ES-I3 (cell line): ENCODE results near the gene ABCC1.
"Not testable (repeated sequence)": the region's sequence is repeated elsewhere in the genome, so short reads cannot be mapped to it uniquely, and the experiment has no call there.

Source experiments
- H3K36me3 ChIP-seq: 2 replicates; pipeline ENCODE4 v1.6.1; 2013; ENCODE audit warnings: mild to moderate bottlenecking, low read length, control low read depth, moderate library complexity; ENCODE audit not compliant: insufficient read depth
- H3K4me1 ChIP-seq: 2 replicates; pipeline ENCODE4 v1.6.1; 2013; ENCODE audit warnings: mild to moderate bottlenecking, control low read depth, low read length; ENCODE audit not compliant: insufficient read depth
- H3K9ac ChIP-seq: 2 replicates; pipeline ENCODE4 v1.6.1; 2013; ENCODE audit warnings: low read depth, mild to moderate bottlenecking, low read length, moderate library complexity
- H3K9me3 ChIP-seq: 2 replicates; pipeline ENCODE4 v1.6.1; 2013; ENCODE audit warnings: mild to moderate bottlenecking, low read length, moderate library complexity; ENCODE audit not compliant: control insufficient read depth, insufficient read depth

The ABCC1 gene

DNA sequence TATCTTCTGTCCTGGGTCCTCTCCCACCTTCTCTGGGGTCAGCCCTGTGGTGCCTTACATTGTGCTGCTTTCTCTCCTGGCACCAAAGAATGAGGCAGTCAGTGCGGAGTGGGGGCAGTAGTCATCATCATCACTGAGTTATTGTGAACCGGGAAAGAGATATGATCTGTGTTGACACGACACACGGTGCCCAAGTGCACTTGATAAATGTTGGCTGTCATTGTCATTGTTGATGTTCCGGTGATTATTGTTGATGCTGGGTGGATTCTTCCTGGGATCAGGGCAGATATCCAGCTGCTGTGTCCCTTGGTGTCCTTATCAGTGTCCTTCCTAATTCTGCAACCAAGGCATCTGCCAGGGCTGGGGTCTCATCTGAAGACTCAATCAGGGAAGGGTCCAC lies 152.2 kb downstream of the ABCC1 start:
- H3K4me1 ChIP-seq, result no peaks in the 10 kb centered on the region
- H3K9me3 ChIP-seq, result no peaks in the 10 kb centered on the region
- H3K9ac ChIP-seq, result no peak overlapping the region
- peaks cover 16% of the 10 kb centered on the region for H3K36me3 ChIP-seq

DNA sequence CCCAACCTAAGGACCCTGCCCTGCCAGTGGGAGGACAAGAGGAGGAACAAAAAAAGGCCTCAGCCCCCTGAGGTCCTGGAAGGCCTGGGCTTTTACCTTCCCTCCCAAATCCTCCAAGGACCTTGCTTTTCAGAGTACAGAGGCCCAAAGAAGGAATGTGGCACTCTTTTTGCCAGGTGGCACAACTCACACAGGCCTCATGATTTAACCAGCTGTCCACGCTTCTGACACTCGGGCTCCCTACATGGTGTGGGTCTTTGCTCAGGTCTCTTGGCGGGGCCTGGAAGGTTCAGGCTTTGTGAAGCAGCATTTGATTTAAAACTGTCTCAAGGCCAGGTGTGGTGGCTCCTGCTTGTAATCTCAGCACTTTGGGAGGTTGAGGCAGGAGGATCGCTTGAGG lies 153.3 kb downstream of the ABCC1 start:
- Histone ChIP-seq H3K9me3 (no peaks in the 10 kb centered on the region), H3K36me3 (peaks cover 9% of the 10 kb centered on the region; the same call in 1 of the 2 replicates), H3K4me1 (no peaks in the 10 kb centered on the region), H3K9ac (no peak overlapping the region)

DNA sequence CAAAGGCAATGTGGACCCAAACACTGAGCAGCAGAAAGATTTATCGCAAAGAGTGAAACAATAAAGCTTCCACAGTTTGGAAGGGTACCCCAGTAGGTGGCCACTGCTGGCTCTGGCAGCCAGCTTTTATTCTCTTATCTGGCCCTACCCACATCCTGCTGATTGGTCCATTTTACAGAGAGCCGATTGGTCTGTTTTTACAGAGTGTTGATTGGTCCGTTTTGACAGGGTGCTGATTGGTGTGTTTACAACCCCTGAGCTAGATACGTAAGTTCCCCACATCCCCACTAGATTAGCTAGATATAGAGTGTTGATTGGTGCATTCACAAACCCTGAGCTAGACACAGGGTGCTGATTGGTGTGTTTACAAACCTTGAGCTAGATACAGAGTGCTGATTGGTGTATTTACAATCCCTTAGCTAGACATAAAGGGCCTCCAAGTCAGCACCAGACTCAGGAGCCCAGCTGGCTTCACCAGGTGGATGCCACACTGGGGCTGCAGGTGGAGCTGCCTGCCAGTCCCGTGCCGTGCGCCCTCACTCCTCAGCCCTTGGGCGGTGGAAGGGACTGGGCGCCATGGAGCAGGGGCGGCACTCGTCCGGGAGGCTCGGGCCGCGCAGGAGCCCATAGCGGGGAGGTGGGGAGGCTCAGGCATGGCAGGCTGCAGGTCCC lies 154.9 kb downstream of the ABCC1 start:
- not testable (repeated sequence) for H3K9ac ChIP-seq, H3K36me3 ChIP-seq, H3K4me1 ChIP-seq

DNA sequence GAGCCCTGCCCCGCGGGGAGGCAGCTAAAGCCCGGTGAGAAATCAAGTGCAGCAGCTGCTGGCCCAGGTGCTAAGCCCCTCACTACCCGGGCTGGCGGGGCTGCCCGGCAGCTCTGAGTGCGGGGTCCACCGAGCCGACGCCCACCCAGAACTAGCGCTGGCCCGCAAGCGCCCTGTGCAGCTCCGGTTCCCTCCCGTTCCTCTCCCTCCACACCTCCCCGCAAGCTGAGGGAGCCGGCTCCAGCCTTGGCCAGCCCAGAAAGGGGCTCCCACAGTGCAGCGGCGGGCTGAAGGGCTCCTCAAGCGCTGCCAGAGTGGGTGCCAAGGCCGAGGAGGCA lies 155.4 kb downstream of the ABCC1 start:
- not testable (repeated sequence) for H3K4me1 ChIP-seq, H3K9ac ChIP-seq, H3K36me3 ChIP-seq, H3K9me3 ChIP-seq

More for the DNA sequence above, 154.9 kb downstream of the ABCC1 start:
- not testable (repeated sequence) for H3K9me3 ChIP-seq

DNA sequence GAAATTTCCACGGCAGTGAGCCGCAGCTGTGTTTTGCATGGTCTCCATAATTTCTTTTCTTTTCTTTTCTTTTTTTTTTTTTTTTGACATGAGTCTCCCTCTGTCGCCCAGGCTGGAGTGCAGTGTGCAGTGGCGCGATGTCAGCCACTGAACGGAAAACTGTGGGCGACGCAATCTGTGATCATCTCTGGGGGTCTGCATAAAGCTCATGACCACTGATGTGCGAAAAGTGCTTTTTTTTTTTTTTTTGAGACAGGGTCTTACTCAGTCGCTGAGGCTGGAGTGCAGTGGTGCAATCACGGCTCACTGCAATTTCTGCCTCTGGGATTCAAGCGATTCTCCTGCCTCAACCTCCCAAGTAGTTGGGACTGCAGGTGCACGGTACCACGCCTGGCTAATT lies 156.2 kb downstream of the ABCC1 start:
- Histone ChIP-seq H3K4me1 (peaks cover 3% of the 10 kb centered on the region; the same call in 1 of the 2 replicates), H3K36me3 (peaks cover 9% of the 10 kb centered on the region; the same call in 1 of the 2 replicates), H3K9me3 (no peaks in the 10 kb centered on the region), H3K9ac (no peak overlapping the region)

DNA sequence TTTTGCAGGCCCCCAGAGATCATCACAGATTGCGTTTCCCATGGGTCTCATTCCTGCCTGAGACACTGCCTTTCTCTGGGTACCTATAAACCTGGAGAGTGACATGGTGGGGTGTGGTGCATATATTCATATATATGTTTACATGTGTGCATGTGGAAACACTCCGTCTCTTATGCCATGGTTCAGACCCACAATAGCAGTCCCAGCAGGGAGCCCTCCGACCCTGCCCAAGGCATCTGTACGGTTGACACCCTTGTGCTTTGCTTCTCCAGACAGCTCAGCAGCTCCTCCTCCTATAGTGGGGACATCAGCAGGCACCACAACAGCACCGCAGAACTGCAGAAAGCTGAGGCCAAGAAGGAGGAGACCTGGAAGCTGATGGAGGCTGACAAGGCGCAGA lies 157.1 kb downstream of the ABCC1 start:
- Histone ChIP-seq H3K9ac (no peak overlapping the region), H3K36me3 (peaks cover 12% of the 10 kb centered on the region), H3K4me1 (peaks cover 3% of the 10 kb centered on the region; the same call in 1 of the 2 replicates), H3K9me3 (no peaks in the 10 kb centered on the region)

DNA sequence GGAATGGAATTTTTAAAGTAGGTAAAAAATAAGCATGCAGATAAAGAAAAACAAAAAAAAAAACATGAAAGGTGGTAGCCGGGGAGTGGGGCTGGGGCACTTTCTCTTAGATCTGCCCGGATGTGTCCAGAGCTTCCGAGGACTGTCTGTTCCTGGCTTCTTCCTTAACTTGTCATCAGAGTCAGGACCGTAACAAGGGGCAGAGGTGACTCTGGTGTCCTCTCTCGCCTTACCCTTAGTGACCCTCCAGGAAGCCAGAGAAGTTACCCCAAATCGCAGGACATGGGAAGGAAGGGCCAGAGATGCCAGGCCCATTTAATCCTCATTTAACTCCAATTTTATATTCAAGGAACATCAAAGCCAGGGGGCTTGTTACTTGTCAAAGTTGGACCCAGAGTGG lies 158.4 kb downstream of the ABCC1 start:
- peaks cover 3% of the 10 kb centered on the region; the same call in 1 of the 2 replicates for H3K4me1 ChIP-seq
- H3K9me3 ChIP-seq, result no peaks in the 10 kb centered on the region
- H3K36me3 ChIP-seq, result peaks cover 22% of the 10 kb centered on the region
- no peak overlapping the region for H3K9ac ChIP-seq

DNA sequence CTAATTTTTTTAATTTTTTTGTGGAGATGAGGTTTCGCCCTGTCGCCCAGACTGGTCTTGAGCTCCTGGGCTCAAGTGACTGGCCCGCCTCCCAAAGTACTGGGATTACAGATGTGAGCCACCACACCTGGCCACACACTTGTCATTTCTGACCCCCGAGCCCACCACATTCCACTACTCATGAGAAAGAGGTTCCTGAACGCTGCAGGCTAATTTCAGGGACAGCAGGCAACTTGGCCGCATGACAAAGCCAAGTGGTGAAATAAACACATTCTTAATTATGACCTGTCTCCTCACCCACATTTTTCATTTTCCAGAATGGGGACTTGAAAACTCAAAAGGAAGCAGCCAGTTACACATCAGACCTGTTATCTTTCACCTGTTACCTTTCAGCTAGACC lies 159.3 kb downstream of the ABCC1 start:
- no peaks in the 10 kb centered on the region for H3K9me3 ChIP-seq
- peaks cover 3% of the 10 kb centered on the region; the same call in 1 of the 2 replicates for H3K4me1 ChIP-seq
- peaks cover 24% of the 10 kb centered on the region for H3K36me3 ChIP-seq
- no peak overlapping the region for H3K9ac ChIP-seq

DNA sequence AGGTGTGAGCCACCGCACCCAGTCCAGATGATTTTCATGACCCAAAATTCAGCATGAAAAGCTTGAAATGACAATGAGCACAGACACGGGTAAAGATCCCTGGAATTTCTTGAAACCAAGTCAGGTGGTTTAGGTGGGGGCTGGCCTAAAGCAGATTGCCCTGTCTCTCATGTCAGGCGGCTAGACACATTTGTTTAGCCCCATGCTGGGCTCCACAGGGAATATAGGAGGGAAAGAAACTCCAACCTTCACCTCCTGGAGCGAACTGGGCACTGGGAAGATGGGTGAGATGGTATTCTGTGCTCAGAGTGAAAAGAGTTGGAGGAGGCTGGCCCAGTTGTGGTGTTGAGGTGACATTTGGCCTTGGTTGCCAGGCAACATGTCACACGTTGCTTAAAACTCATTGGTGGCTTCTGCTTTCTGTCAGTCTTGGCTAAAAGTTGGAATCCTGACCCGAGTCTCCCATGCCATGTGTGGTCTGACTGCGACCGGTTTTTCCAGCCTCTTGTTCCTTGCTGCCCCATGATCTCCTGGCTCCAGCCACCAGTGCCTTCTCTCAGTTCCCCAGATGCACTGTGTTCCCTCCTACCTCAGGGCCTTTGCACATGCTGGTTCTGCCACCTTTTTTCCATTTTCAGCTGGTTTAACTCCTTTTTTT lies 160.2 kb downstream of the ABCC1 start:
- Histone ChIP-seq H3K36me3 (peaks cover 21% of the 10 kb centered on the region), H3K9me3 (no peaks in the 10 kb centered on the region), H3K9ac (no peak overlapping the region), H3K4me1 (peaks cover 3% of the 10 kb centered on the region; the same call in 1 of the 2 replicates)

DNA sequence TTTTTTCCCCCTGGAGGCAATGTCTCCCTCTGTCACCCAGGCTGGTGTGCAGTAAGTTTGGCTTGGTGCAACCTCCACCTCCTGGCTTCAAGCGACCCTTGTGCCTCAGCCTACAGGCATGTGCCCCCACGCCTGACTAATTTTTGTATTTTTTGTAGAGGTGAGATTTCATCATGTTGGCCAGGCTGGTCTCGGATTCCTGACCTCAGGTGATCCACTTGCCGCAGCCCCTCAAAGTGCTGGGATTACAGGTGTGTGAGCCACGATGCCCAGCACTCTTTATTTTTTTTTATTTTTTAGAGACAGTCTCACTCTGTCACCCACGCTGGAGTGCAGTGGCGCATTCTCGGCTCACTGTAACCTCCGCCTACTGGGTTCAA lies 160.7 kb downstream of the ABCC1 start:
- no peak overlapping the region for H3K9ac ChIP-seq
- H3K9me3 ChIP-seq, result no peaks in the 10 kb centered on the region
- peaks cover 21% of the 10 kb centered on the region for H3K36me3 ChIP-seq
- H3K4me1 ChIP-seq, result peaks cover 3% of the 10 kb centered on the region; the same call in 1 of the 2 replicates

DNA sequence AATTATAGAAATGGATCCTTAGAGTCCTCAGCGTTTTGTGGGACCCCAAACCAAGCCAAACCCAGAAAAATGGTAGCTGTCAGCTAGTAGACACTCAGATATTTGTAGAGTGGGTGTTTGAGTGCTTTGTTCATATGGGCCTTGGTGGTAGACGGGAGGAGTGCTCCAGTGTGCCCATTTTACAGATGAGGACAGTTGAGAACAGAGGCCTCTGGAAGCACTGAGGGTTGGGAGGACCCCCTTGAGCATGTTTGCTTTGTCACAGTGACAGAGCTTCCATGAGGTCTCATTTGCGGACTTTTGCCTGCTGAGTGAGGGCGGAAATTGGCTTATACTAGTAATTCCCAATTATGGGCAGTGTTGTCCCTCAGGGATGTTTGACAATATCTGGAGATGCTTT lies 162.2 kb downstream of the ABCC1 start:
- no peak overlapping the region for H3K9ac ChIP-seq
- peaks cover 21% of the 10 kb centered on the region for H3K36me3 ChIP-seq

DNA sequence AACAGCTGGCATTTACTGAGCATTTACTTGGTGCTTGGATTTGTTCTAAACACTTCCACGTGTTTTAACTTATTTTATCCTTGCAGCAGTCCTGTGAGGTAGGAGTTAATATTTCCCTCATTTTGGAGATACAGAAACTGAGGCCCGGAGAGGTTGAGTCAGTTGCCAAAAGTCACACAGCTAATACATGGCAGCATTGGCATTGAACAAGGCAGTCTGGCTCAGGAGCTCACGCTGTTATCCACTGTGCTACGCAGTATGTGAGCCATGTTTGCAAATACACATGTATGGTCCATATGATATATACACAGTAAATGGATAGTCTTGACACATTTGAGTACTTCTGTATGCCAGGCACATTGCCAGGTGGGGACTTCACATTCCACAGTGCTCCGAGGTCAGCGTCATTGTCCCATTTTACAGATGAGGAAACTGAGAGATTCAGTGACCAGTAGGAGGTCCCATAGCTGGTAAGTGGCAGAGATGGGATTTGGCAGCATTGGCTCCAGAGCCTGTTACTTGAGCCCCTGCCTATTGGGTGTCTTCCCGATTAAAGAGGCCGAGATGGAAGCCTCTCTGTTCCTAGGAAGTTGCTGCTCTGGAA lies 163.1 kb downstream of the ABCC1 start:
- Histone ChIP-seq H3K4me1 (peaks cover 3% of the 10 kb centered on the region; the same call in 1 of the 2 replicates), H3K9me3 (no peaks in the 10 kb centered on the region), H3K9ac (no peak overlapping the region), H3K36me3 (peaks cover 21% of the 10 kb centered on the region)

More for the DNA sequence above, 162.2 kb downstream of the ABCC1 start:
- no peaks in the 10 kb centered on the region for H3K9me3 ChIP-seq
- H3K4me1 ChIP-seq, result peaks cover 3% of the 10 kb centered on the region; the same call in 1 of the 2 replicates

DNA sequence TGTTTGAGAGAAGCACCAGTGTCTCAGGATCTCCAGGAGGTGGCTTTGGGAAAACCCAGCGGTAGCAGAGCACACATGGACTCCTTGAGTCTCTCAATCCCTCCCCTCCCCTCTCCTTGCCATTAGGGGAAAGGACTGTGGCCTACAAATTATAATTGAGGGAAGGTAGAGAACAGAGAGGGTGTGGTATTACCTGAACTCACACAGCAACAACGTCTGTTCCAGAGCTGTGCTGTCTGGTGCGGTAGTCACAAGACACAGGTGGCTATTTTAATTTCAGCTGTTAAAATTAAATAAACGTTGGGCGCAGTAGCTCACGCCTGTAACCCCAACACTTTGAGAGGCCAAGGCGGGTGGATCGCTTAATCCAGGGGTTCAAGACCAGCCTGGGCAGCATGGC lies 163.7 kb downstream of the ABCC1 start:
- Histone ChIP-seq H3K4me1 (peaks cover 3% of the 10 kb centered on the region; the same call in 1 of the 2 replicates), H3K9me3 (no peaks in the 10 kb centered on the region), H3K36me3 (peaks cover 21% of the 10 kb centered on the region), H3K9ac (no peak overlapping the region)

DNA sequence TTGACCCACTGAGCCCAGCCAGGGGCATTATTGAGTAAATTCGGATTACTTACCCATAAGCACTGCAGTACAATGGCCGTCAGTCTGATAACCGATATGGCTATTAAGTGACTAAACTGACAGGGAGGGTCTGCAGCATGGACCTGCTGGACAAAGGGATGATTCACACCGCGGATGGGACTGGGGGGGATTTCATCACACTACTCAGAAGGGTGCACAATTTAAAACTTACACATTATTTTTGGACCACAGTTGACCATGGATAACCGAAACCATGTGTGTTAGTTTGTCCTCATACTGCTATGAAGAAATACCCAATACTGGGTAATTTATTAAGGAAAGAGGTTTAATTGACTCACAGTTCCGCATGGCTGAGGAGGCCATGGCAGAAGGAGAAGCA lies 167.4 kb downstream of the ABCC1 start:
- Histone ChIP-seq H3K9me3 (no peaks in the 10 kb centered on the region), H3K36me3 (peaks cover 14% of the 10 kb centered on the region), H3K4me1 (no peaks in the 10 kb centered on the region), H3K9ac (no peak overlapping the region)

DNA sequence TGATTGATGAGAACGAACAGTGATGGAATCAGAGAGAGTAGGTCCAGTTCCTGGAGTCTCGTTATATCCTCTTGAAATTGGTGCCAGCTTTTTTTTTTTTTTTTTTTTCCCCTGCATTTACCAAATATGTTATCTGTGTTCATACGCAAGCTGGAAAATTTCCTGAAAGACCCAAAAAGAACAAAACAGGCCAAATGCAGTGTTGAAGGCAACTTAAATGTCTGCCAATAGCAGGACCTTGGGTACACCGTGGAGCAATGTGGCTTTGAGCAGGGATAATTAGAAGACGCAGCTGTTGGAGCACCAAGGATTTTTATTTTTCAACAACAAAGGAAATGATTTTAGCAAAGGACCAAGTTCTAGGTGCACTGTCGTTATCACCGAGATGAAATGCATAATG lies 168.9 kb downstream of the ABCC1 start:
- Histone ChIP-seq H3K4me1 (no peaks in the 10 kb centered on the region), H3K9me3 (no peaks in the 10 kb centered on the region), H3K36me3 (peaks cover 5% of the 10 kb centered on the region), H3K9ac (no peak overlapping the region)
